HCT116 (cell line): Measurements from ENCODE around the gene TEX2. TPM values are rescaled to one million over a fixed set of nuclear protein-coding genes. Genes with fewer than 3 reads are reported as not detected.

Experiments used
- ATAC-seq: fragments of 200-7000 bp; cut with Tn5 transposase; 2 replicates; pipeline ENCODE4 v1.9.1; 2020; ENCODE audit warnings: mild to moderate bottlenecking, moderate library complexity
- BruUV-seq: library from RNA; stranded (reverse); fragments of 400-500 nt; replicated peaks from 2 replicates; lab custom pipeline; 2021; lab: Mats Ljungman, UMichigan
- CTCF ChIA-PET: fragments of 300-600 bp; sonication (Branson Sonifier 250); formaldehyde crosslinking; loops from one replicate; lab custom pipeline; 2021; ENCODE audit warnings: antibody characterized with exemption; lab: Charles Lee
- POLR2A ChIA-PET: fragments of 300-600, 350-600 bp; sonication (Branson Sonifier 250); formaldehyde crosslinking; loops from one replicate; lab custom pipeline; 2021; ENCODE audit warnings: antibody characterized with exemption; lab: Charles Lee
- RAD21 ChIA-PET, 2 experiments: fragments of 300-600 bp; sonication (Branson Sonifier 250); formaldehyde crosslinking; loops; one replicate each; lab custom pipeline; 2023; ENCODE audit warnings: low total read pairs in 2 of 2; ENCODE audit not compliant: uncharacterized antibody in 2 of 2, unreplicated experiment in 2 of 2, low non-redundant PET in 1 of 2; lab: Charles Lee
- DNase-seq: peaks from one replicate; pipeline ENCODE4 v3.0.0-alpha.2; 2010; ENCODE audit warnings: low read depth, low spot score
- H2AFZ ChIP-seq: fragments of 200-600 bp; shearing (Covaris generic), sonication (generic); 2 replicates; pipeline ENCODE4 v1.6.1; 2017; ENCODE audit warnings: low read depth, mixed run types, mixed read lengths, antibody characterized with exemption, low read length; ENCODE audit not compliant: poor library complexity, severe bottlenecking
- H3K27ac ChIP-seq: 2 replicates; pipeline ENCODE4 v1.5.1; 2012; ENCODE audit warnings: low read depth, low read length
- H3K27me3 ChIP-seq: fragments of 200-600 bp; sonication (generic); 2 replicates; pipeline ENCODE4 v1.6.1; 2016; ENCODE audit warnings: mixed run types, low read length, mixed read lengths; ENCODE audit not compliant: insufficient read depth
- H3K36me3 ChIP-seq, 2 experiments: fragments of 200-500 bp in 1 of 2; fragments of 200-600 bp in 1 of 2; sonication (Bioruptor generic) in 1 of 2; sonication (generic) in 1 of 2; 2 replicates each; pipeline versions ENCODE4 v1.5.1 to v1.6.1; 2014 to 2016; ENCODE audit warnings: low read length in 2 of 2, inconsistent platforms in 1 of 2, mixed read lengths in 1 of 2, mixed run types in 1 of 2; ENCODE audit not compliant: insufficient read depth in 2 of 2, control insufficient read depth in 1 of 2
- H3K4me1 ChIP-seq, 2 experiments: fragments of 200-600 bp in 1 of 2; sonication (generic) in 1 of 2; 2 replicates each; pipeline versions ENCODE4 v1.5.1 to v1.6.1; 2012 to 2017; ENCODE audit warnings: low read length in 2 of 2, inconsistent platforms in 1 of 2, mild to moderate bottlenecking in 1 of 2, mixed read lengths in 1 of 2, mixed run types in 1 of 2, moderate library complexity in 1 of 2; ENCODE audit not compliant: insufficient read depth in 2 of 2, control insufficient read depth in 1 of 2
- H3K4me2 ChIP-seq: fragments of 200-600 bp; sonication (generic); 2 replicates; pipeline ENCODE4 v1.6.1; 2017; ENCODE audit warnings: mixed run types, low read length, mixed read lengths
- H3K4me3 ChIP-seq, 2 experiments: fragments of 200-600 bp in 1 of 2; sonication (generic) in 1 of 2; replicated peaks in 1 of 2; 2 replicates each; pipeline ENCODE4 v1.5.1; 2011 to 2016; ENCODE audit warnings: low read length in 2 of 2, control low read depth in 1 of 2, low read depth in 1 of 2, mild to moderate bottlenecking in 1 of 2, mixed read lengths in 1 of 2, mixed run types in 1 of 2
- H3K79me2 ChIP-seq: fragments of 200-600 bp; sonication (generic); 2 replicates; pipeline ENCODE4 v1.6.1; 2017; ENCODE audit warnings: mild to moderate bottlenecking, mixed run types, low read length, moderate library complexity, mixed read lengths; ENCODE audit not compliant: insufficient read depth
- H3K9ac ChIP-seq: fragments of 200-600 bp; sonication (generic); 2 replicates; pipeline ENCODE4 v1.6.1; 2016; ENCODE audit warnings: low read length, mixed read lengths
- H3K9me2 ChIP-seq: fragments of 200-600 bp; sonication (generic), shearing (Covaris generic); 2 replicates; pipeline ENCODE4 v1.6.1; 2017; ENCODE audit warnings: mixed run types, mild to moderate bottlenecking, moderate library complexity; ENCODE audit not compliant: insufficient read depth
- H3K9me3 ChIP-seq, 2 experiments: fragments of 200-500 bp in 1 of 2; fragments of 200-600 bp in 1 of 2; sonication (Bioruptor generic) in 1 of 2; sonication (generic) in 1 of 2; 2 replicates each; pipeline ENCODE4 v1.6.1; 2014 to 2017; ENCODE audit warnings: low read length in 2 of 2, mixed read lengths in 2 of 2, inconsistent platforms in 1 of 2, low read depth in 1 of 2, mild to moderate bottlenecking in 1 of 2, mixed run types in 1 of 2, moderate library complexity in 1 of 2; ENCODE audit not compliant: control insufficient read depth in 1 of 2, insufficient read depth in 1 of 2
- H4K20me1 ChIP-seq: fragments of 200-600 bp; sonication (generic), shearing (Covaris generic); 2 replicates; pipeline ENCODE4 v1.6.1; 2017; ENCODE audit warnings: mixed run types, mild to moderate bottlenecking, moderate library complexity; ENCODE audit not compliant: insufficient read depth
- CBX3 ChIP-seq: IDR thresholded peaks from 2 replicates; pipeline ENCODE4 v1.6.1; 2012; ENCODE audit warnings: low read depth
- CEBPB ChIP-seq: IDR thresholded peaks from 2 replicates; pipeline ENCODE4 v1.6.1; 2012; ENCODE audit warnings: low read depth
- EGR1 ChIP-seq: IDR thresholded peaks from 2 replicates; pipeline ENCODE4 v1.6.1; 2012; ENCODE audit warnings: low read depth
- EZH2 ChIP-seq: fragments of 200-600 bp; sonication (generic); IDR thresholded peaks from 2 replicates; pipeline ENCODE4 v1.6.1; 2017; ENCODE audit warnings: antibody characterized with exemption, mixed run types
- EZH2phosphoT487 ChIP-seq: fragments of 200-600 bp; IDR thresholded peaks from 2 replicates; pipeline ENCODE4 v1.6.1; 2018; ENCODE audit warnings: antibody characterized with exemption, borderline replicate concordance
- POLR2A ChIP-seq: IDR thresholded peaks from 2 replicates; pipeline ENCODE4 v1.7.0; 2011; ENCODE audit warnings: borderline replicate concordance; ENCODE audit not compliant: insufficient read depth, insufficient read length; ENCODE audit errors: extremely low read depth
- SIN3A ChIP-seq: IDR thresholded peaks from 2 replicates; pipeline ENCODE4 v1.6.1; 2012; ENCODE audit warnings: low read depth
- ZFX ChIP-seq: fragments of 450-650 bp; IDR thresholded peaks from 2 replicates; pipeline ENCODE4 v1.6.1; 2017
- intact Hi-C: fragments of 100-400 bp; cut with micrococcal nuclease; formaldehyde crosslinking; loops from 2 replicates; pipeline ENCODE4 v1.10.0; 2022
- total RNA-seq: library from RNA; stranded (reverse); gene quantifications from one replicate; pipeline ENCODE4 v1.2.1, GENCODE V29; 2021; ENCODE audit not compliant: unreplicated experiment
- TF ChIP-seq, protein P1 (sequence below): IDR thresholded peaks from 2 replicates; pipeline ENCODE4 v1.6.1; 2011; ENCODE audit warnings: mild to moderate bottlenecking, low read length, moderate library complexity; ENCODE audit not compliant: insufficient replicate concordance; ENCODE audit errors: extremely low read depth
- TF ChIP-seq, protein P2 (sequence below), 3 experiments: fragments of 200-600 bp in 1 of 3; sonication (generic) in 1 of 3; IDR thresholded peaks in 2 of 3; conservative IDR thresholded peaks in 1 of 3; 2 replicates each; pipeline ENCODE4 v1.5.1; 2012 to 2017; ENCODE audit warnings: low read depth in 2 of 3, low read length in 2 of 3, antibody characterized with exemption in 1 of 3, borderline replicate concordance in 1 of 3, control low read depth in 1 of 3, mild to moderate bottlenecking in 1 of 3, mixed read lengths in 1 of 3, mixed run types in 1 of 3, moderate library complexity in 1 of 3; ENCODE audit not compliant: insufficient read depth in 1 of 3

Gene TEX2
- total RNA-seq, 1 experiment from 2014 or later, result 24.6 TPM

DNA sequence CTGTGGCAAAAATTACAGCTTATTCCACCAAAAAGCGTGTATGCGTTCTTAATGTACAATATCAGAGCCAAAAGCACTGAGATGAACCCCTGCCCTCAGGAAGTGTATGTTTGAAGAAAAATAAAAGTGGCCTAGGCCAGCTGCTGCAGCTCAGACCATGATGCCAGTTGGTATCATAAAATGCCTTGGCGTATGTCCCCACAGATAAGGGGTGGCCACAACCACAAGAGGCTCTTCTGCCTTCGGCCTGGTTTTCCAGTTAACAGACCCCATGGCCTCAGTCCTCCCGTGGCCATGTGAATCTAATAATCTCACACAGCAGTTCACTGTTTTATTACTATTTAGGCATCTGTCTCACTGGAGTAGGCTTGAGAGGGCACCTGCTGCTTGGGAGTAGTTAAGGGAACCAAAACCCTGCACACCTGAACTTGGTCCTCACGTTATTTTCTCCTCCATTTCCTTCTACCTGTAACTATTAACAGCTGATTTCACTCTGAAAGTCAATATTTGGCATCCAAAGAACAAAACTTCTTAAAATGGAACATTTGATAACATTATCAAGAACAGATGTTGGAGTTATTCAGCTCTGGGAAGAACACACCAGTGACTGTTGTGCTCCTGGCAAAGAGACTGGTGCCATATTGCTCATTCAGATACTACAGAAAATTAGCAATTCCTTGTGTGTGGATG lies 98.3 kb downstream of the TEX2 start:
- H3K36me3 ChIP-seq, result no peaks in the 10 kb centered on the region
- no peak overlapping the region for H2AFZ ChIP-seq
- DNase-seq (no peak), ATAC-seq (no peak)
- H3K9me2 ChIP-seq, result no peaks in the 10 kb centered on the region
- H3K4me2 ChIP-seq, result no peak overlapping the region
- intact Hi-C loops, result no loop called here
- no peak overlapping the region for H3K27ac ChIP-seq
- POLR2A ChIA-PET, result no interaction called here
- H3K4me1 ChIP-seq, result no peaks in the 10 kb centered on the region
- H3K9ac ChIP-seq, result no peak overlapping the region
- no peaks in the 10 kb centered on the region for H3K9me3 ChIP-seq
- no peaks in the 10 kb centered on the region for H4K20me1 ChIP-seq
- no TSS peak for BruUV-seq
- CTCF ChIA-PET, result no interaction called here
- no peaks in the 10 kb centered on the region for H3K27me3 ChIP-seq
- RAD21 ChIA-PET, result no interaction called here
- H3K79me2 ChIP-seq, result no peaks in the 10 kb centered on the region
- no peak overlapping the region for H3K4me3 ChIP-seq
- no peak for TF ChIP-seq SIN3A
- TF ChIP-seq EGR1, result no peak
- TF ChIP-seq EZH2phosphoT487, result no peak
- no peak for TF ChIP-seq ZFX
- TF ChIP-seq, protein P1, sequence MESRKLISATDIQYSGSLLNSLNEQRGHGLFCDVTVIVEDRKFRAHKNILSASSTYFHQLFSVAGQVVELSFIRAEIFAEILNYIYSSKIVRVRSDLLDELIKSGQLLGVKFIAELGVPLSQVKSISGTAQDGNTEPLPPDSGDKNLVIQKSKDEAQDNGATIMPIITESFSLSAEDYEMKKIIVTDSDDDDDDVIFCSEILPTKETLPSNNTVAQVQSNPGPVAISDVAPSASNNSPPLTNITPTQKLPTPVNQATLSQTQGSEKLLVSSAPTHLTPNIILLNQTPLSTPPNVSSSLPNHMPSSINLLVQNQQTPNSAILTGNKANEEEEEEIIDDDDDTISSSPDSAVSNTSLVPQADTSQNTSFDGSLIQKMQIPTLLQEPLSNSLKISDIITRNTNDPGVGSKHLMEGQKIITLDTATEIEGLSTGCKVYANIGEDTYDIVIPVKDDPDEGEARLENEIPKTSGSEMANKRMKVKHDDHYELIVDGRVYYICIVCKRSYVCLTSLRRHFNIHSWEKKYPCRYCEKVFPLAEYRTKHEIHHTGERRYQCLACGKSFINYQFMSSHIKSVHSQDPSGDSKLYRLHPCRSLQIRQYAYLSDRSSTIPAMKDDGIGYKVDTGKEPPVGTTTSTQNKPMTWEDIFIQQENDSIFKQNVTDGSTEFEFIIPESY, result no peak
- no peak for TF ChIP-seq CEBPB

DNA sequence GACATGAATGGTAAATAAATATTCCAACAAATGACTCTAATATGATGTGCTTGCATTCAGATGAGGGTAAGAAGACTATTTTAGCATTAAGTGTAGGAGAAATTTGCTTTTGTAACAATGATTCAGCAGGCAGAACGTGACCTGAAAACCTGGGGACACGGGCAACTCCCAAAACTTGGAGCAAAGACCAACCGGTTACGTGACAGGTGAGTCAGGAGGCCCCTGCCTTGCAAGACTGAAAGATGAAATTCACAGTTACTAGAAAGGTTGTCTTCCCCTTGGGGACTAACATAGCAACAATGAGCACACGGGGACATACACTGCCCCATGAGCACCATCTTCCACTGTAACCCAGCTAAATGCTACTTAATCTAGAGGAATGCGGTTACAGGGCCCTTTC lies 99.6 kb downstream of the TEX2 start:
- H4K20me1 ChIP-seq, result no peaks in the 10 kb centered on the region
- no peaks in the 10 kb centered on the region for H3K9me3 ChIP-seq
- intact Hi-C loops, result no loop called here
- no peaks in the 10 kb centered on the region for H3K36me3 ChIP-seq
- H2AFZ ChIP-seq, result no peak overlapping the region
- no TSS peak for BruUV-seq
- no peaks in the 10 kb centered on the region for H3K4me1 ChIP-seq
- no peaks in the 10 kb centered on the region for H3K79me2 ChIP-seq
- H3K4me2 ChIP-seq, result no peak overlapping the region
- DNase-seq (no peak), ATAC-seq (no peak)
- ChIA-PET POLR2A (no interaction called here), CTCF (no interaction called here), RAD21 (no interaction called here)
- TF ChIP-seq, protein P1, result no peak
- TF ChIP-seq, protein P2, sequence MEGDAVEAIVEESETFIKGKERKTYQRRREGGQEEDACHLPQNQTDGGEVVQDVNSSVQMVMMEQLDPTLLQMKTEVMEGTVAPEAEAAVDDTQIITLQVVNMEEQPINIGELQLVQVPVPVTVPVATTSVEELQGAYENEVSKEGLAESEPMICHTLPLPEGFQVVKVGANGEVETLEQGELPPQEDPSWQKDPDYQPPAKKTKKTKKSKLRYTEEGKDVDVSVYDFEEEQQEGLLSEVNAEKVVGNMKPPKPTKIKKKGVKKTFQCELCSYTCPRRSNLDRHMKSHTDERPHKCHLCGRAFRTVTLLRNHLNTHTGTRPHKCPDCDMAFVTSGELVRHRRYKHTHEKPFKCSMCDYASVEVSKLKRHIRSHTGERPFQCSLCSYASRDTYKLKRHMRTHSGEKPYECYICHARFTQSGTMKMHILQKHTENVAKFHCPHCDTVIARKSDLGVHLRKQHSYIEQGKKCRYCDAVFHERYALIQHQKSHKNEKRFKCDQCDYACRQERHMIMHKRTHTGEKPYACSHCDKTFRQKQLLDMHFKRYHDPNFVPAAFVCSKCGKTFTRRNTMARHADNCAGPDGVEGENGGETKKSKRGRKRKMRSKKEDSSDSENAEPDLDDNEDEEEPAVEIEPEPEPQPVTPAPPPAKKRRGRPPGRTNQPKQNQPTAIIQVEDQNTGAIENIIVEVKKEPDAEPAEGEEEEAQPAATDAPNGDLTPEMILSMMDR (IDR thresholded peaks at IDR 0.05 in 2 of 3, conservative IDR thresholded peaks at IDR 0.05 in 1 of 3; ENCODE audit: borderline replicate concordance in 1 of 3, insufficient read depth in 1 of 3, low read depth in 2 of 3, low read length in 2 of 3), result no peak
- TF ChIP-seq EZH2 (no peak), CBX3 (no peak), POLR2A (no peak), ZFX (no peak)
- H3K27me3 ChIP-seq, result no peaks in the 10 kb centered on the region
- H3K9ac ChIP-seq, result no peak overlapping the region
- no peak overlapping the region for H3K27ac ChIP-seq
- H3K4me3 ChIP-seq, result no peak overlapping the region
- H3K9me2 ChIP-seq, result no peaks in the 10 kb centered on the region
